NCI-H146 (cell line): ENCODE results near the gene NKAIN4.

Source experiments
- DNase-seq: peaks from one replicate; lab custom pipeline; 2025; lab: John Stamatoyannopoulos, UW

Gene NKAIN4

GRCh38 chr20:63254232-63254605, at the start of gene NKAIN4:
NKAIN4 (minus strand) TSS chr20:63254463; CDS start chr20:63254450, 13 bp downstream.
- DNase-seq = no peak

GRCh38 chr20:63303095-63303666, 48.9 kb upstream of the NKAIN4 start:
- DNase-seq = no peak

GRCh38 chr20:63301671-63302070, 47.4 kb upstream of the NKAIN4 start:
- no peak for DNase-seq

GRCh38 chr20:63298731-63299312, 44.6 kb upstream of the NKAIN4 start:
- no peak for DNase-seq

GRCh38 chr20:63297796-63298572, 43.7 kb upstream of the NKAIN4 start:
- DNase-seq = no peak

GRCh38 chr20:63297371-63297781, 43.1 kb upstream of the NKAIN4 start:
- no peak for DNase-seq

- DNase-seq = no peak
Measured at GRCh38 chr20:63296531-63297299, 42.5 kb upstream of the NKAIN4 start.

GRCh38 chr20:63295846-63296245, 41.6 kb upstream of the NKAIN4 start:
- DNase-seq = peak; percentile 44

GRCh38 chr20:63295422-63295821, 41.2 kb upstream of the NKAIN4 start:
- DNase-seq = no peak

- DNase-seq = no peak
Measured at GRCh38 chr20:63295018-63295417, 40.8 kb upstream of the NKAIN4 start.

- no peak for DNase-seq
Measured at GRCh38 chr20:63294536-63294900, 40.3 kb upstream of the NKAIN4 start.

GRCh38 chr20:63293871-63294535, 39.7 kb upstream of the NKAIN4 start:
- no peak for DNase-seq

GRCh38 chr20:63293456-63293855, 39.2 kb upstream of the NKAIN4 start:
- DNase-seq = no peak

GRCh38 chr20:63292904-63293303, 38.6 kb upstream of the NKAIN4 start, which contains the start of gene COL20A1:
COL20A1 (plus strand) TSS chr20:63293186; CDS start chr20:63295108, 1,922 bp downstream.
- no peak for DNase-seq

- no peak for DNase-seq
Measured at GRCh38 chr20:63292292-63292701, 38.0 kb upstream of the NKAIN4 start.

- no peak for DNase-seq
Measured at GRCh38 chr20:63291811-63292210, 37.5 kb upstream of the NKAIN4 start.

- no peak for DNase-seq
Measured at GRCh38 chr20:63290677-63291472, 36.6 kb upstream of the NKAIN4 start.

GRCh38 chr20:63290136-63290676, 35.9 kb upstream of the NKAIN4 start:
- DNase-seq = no peak

- DNase-seq = no peak
Measured at GRCh38 chr20:63289311-63290135, 35.3 kb upstream of the NKAIN4 start.
